ENCODE data around the gene MAP6. TPM values are rescaled to one million over a fixed set of nuclear protein-coding genes. Genes with fewer than 3 reads are reported as not detected.

The MAP6 gene
- total and polyA plus RNA-seq, 12 donors = 1.2 to 9.1 (median 5.8) TPM

DNA sequence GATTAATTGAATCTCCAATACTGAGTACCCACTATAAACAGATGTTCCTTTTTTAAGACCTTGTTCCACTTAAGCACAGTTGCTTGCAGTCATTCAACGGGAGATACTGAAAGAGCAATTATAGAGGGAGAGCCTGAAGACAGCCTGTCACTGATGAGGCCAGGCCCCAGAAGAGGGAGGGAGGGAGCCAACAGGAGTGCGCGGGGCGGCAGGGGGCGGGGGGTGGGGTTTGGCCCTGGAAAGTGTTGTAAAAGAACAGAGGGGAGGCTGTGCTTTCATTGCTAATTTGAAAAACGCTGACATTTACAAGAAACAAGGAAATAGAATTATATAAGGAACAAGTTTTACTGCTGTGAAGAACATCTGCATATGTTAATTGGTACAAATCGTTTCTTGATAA, 53.1 kb downstream of the MAP6 start:
- WGBS, 2 donors = 53 to 63% methylated on average over 7 of the region's 7 CpGs
- TF ChIP-seq, protein P1, sequence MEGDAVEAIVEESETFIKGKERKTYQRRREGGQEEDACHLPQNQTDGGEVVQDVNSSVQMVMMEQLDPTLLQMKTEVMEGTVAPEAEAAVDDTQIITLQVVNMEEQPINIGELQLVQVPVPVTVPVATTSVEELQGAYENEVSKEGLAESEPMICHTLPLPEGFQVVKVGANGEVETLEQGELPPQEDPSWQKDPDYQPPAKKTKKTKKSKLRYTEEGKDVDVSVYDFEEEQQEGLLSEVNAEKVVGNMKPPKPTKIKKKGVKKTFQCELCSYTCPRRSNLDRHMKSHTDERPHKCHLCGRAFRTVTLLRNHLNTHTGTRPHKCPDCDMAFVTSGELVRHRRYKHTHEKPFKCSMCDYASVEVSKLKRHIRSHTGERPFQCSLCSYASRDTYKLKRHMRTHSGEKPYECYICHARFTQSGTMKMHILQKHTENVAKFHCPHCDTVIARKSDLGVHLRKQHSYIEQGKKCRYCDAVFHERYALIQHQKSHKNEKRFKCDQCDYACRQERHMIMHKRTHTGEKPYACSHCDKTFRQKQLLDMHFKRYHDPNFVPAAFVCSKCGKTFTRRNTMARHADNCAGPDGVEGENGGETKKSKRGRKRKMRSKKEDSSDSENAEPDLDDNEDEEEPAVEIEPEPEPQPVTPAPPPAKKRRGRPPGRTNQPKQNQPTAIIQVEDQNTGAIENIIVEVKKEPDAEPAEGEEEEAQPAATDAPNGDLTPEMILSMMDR (IDR thresholded peaks at IDR 0.05) = no peak
- intact Hi-C loops (cut with DNase I) = no loop called here
- Histone ChIP-seq H3K27me3 (no peaks in the 10 kb centered on the region), H3K9me3 (peaks cover 0 to 17% (median 0%) of the 10 kb centered on the region in 11 donors), H3K4me1 (peaks cover 0 to 10% (median 0%) of the 10 kb centered on the region in 9 donors), H3K4me3 (no peak overlapping the region), H3K36me3 (no peaks in the 10 kb centered on the region), H3K27ac (no peak overlapping the region)
- ATAC-seq (no peak), DNase-seq (no peak)

DNA sequence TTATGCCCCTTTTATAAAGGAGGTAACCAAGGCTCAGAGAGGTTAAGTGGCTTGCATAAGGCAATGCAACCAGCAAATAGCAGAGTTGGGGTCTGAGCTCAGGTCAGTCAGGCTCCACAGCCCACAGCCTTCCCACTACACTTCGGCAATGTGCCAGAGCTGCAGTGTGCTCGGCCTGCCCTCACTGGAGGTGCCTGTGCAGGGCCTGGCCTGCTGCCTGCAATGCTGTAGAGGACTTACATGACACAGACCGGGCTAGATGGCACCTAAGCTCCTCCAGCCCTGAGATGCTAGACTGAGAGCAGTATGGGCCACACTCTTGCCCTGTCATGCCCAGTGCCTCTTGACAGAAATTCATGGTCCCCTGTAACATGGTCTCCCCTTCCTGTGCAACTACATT, 57.0 kb downstream of the MAP6 start:
- TF ChIP-seq, protein P1 (IDR thresholded peaks at IDR 0.05) = no peak
- Histone ChIP-seq H3K36me3 (no peaks in the 10 kb centered on the region), H3K27me3 (no peaks in the 10 kb centered on the region), H3K4me3 (no peak overlapping the region), H3K4me1 (peaks cover 0 to 10% (median 0%) of the 10 kb centered on the region in 9 donors), H3K9me3 (no peaks in the 10 kb centered on the region), H3K27ac (no peak overlapping the region)
- WGBS, 2 donors = 68 to 71% methylated on average over 3 of the region's 3 CpGs
- intact Hi-C loops (cut with DNase I) = no loop called here
- ATAC-seq = peak in 2 of 8 donors; percentile 23 to 39
- peak in 1 of 2 donors; percentile 18 for DNase-seq

DNA sequence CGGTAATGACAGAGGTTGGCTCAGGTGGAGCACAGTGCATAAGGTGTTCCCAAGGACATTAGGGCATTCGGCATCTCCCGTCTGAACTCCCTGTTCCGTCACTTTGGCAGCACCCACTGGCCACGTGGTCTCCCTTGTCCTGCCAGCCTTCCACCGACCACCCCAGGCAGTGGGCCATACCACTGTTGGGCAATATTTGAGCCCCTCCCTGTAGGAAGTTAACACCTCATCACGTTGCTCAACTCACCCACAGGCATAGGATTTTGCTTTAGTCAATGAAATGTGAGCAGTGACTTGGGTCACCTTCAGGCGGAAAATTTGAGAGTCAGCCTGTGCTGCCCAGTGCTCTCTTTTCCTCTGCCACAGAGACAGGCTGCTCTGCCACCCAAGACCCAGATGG, 62.7 kb downstream of the MAP6 start:
- TF ChIP-seq, protein P1 (IDR thresholded peaks at IDR 0.05) = no peak
- DNase-seq = no peak

DNA sequence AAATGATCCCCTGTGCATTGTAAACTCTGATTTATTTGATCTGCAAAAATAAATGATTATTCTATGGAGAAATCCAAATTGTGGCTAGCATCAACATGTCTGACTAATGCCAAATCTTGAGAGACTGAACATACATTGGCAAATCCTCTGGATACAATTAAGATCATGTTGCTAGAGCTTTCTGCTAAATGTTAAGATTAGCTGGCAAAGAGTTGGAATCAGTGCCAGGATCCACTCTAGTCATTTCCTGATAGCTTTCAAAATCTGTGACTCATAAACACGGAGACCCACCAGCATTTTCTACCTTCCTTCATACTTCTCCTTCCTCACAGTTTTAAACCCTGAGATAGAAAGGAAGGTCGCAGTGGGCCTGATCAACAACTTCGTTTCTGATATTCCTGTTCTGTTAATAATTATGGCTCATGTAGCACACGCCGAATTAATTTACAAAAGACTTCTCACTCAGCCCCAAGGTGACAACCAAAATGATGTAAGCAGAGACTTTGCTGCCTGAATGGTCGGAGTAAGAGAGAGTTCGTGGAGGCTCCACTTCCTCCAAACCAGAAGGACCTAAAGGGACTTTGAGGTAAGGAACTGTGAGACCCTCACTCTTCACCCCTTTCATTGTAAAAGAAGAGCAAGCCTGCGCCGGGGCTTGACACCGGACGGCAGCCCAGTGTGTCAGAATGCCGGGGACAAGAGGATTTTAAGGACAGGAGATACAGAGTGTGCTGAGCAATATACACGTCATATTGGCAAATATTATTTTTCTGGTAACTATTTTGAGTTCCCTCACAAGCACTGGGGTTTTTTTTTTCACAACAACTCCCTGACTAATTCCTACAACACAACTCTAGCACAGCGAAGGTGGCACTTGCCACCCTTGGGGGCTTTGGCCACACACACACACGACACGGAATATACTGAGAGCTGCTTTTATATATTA, 64.8 kb downstream of the MAP6 start:
- no peaks in the 10 kb centered on the region for H3K27me3 ChIP-seq
- H3K4me3 ChIP-seq = no peak overlapping the region
- peaks cover 0 to 13% (median 0%) of the 10 kb centered on the region in 9 donors for H3K4me1 ChIP-seq
- TF ChIP-seq, protein P1 (IDR thresholded peaks at IDR 0.05) = no peak
- no peaks in the 10 kb centered on the region for H3K9me3 ChIP-seq
- ATAC-seq (no peak), DNase-seq (no peak)
- H3K36me3 ChIP-seq = peaks cover 0 to 7% (median 0%) of the 10 kb centered on the region in 9 donors
- no peak overlapping the region for H3K27ac ChIP-seq
- intact Hi-C loops (cut with DNase I) = no loop called here
- WGBS, 2 donors = 87 to 93% methylated on average over 16 of the region's 16 CpGs

More for the DNA sequence above, 62.7 kb downstream of the MAP6 start:
- Histone ChIP-seq H3K27ac (no peak overlapping the region), H3K4me1 (peaks cover 0 to 13% (median 0%) of the 10 kb centered on the region in 9 donors), H3K27me3 (no peaks in the 10 kb centered on the region), H3K36me3 (peaks cover 0 to 7% (median 0%) of the 10 kb centered on the region in 9 donors), H3K9me3 (no peaks in the 10 kb centered on the region), H3K4me3 (no peak overlapping the region)
- no peak for ATAC-seq
- 84 to 93% methylated on average over 8 of the region's 8 CpGs for WGBS, 2 donors
- intact Hi-C loops (cut with DNase I) = no loop called here
